Activated T-cell treated with anti-CD3 and anti-CD28 coated beads for 1 hour (primary cell): Measurements from ENCODE around the gene UNK.

Experiments
- DNase-seq: peaks from one replicate; pipeline ENCODE4 v3.0.0-alpha.2; 2020; ENCODE audit warnings: low read depth

Gene UNK

DNA sequence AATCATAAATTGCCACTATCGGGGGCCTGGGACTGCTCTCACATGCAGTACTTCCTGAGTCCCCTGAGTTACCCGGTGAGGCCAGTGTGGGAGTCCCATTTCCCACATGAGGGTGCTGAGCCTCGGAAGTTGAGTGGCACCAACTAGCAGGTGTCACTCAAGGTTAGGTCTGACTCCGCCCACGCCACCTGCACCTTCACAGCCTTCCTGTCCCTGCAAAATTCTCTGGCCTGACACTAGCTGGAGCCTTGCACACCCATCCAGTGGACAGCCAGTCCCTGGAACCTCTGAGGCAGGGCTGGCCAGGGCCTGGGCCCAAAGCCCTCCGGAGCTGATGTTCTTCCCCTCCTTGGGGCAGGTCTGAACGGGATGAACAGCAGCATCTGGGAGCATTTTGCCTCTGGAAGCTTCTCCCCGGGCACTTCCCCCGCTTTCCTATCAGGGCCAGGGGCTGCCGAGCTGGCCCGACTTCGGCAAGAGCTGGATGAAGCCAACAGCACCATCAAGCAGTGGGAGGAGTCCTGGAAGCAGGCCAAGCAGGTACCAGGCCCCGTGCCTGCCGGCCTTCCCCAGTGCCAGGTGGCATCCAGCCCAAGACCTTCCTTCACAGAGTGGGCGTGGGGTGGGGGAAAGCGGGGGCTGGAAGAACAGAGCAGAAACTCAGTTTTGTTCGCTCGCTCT, 37.7 kb downstream of the UNK start:
- peak; percentile 12 for DNase-seq

DNA sequence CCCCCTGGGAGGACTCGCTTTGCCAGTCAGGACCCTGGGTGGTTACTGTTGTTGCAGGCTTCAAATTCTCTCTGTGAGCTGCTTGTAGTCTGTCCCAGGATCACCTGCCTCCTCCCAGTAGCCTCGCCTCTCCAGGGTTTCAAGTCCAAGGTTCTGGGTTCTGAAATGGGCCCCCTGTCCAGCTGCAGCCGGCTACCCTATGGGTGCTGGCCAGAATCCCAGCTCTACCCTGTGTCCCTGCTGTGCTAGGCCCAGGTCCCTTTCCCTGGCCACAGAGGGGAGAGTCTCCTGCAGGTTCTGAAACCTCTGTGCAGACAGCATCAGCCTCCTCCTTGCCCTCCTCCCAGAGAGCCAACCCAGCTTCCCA, 38.2 kb downstream of the UNK start:
- no peak for DNase-seq

DNA sequence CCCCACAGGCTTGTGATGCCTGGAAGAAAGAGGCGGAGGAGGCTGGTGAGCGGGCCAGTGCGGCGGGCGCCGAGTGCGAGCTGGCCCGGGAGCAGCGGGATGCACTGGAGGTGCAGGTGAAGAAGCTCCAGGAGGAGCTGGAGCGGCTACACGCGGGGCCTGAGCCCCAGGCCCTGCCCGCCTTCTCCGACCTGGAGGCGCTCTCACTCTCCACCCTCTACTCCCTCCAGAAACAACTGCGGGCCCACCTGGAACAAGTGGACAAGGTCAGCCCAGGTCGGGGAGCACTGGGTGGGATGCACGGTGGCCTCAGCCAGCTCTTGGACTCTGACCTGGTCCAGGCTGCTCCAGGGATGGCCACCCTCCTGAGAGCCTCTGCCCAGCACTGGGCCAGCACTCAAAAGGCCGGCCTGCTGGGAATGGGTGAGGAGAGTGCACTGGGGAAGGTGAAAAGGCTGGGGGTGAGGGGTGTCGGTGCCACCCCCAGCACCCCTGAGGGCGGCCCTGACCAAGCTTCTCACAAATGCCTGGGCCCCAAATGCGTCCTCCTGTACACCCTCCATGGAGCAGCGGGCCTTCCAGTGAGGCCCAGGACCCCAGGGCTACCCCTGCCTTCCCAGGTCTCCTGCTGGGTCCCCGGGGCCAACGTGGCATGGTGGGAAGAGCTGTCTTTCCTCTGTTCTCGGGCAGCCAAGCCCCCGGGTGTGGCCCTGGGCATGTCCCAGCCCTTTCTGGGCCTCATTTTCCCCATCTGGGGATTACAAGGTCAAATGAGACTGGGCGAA, 38.8 kb downstream of the UNK start:
- DNase-seq, result no peak

DNA sequence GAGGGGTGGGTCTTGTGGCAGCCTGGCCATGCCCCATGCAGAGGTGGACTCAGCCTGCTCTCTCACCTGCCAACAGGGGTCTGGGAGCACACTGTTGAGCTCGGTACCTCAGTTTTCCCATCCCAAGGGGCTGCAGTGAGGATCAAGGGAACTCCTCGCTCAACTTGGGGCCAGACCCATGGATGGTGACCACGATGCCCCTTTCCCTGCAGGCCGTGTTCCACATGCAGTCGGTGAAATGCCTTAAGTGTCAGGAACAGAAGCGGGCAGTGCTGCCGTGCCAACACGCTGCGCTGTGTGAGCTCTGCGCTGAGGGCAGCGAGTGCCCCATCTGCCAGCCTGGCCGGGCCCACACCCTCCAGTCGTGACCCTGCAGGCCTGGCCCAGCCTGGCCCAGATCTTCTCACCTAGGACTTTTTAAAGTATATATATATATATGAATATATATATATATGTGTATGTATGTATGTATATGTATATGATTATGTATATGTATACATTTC, 39.5 kb downstream of the UNK start:
- DNase-seq, result no peak

DNA sequence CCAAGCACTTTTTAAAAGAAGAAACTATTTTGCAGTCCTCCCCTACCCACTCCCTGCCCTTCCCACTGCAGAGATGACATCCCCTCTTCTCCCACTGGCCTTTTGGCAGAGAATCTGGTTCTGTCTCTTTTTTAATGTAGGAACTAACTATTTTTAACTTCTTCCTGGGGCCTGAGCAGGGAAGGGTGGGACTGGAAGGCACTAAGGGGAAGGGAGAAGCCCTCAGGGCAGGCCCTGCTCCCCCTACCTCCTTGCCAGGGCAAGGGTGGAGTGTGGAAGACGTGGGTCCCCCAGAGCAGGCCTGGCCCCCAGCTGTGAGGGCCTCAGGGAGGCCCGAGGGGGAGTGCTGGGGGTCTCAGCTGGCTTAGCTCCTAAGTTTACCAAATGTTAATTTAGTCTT, 40.1 kb downstream of the UNK start:
- DNase-seq, result no peak

DNA sequence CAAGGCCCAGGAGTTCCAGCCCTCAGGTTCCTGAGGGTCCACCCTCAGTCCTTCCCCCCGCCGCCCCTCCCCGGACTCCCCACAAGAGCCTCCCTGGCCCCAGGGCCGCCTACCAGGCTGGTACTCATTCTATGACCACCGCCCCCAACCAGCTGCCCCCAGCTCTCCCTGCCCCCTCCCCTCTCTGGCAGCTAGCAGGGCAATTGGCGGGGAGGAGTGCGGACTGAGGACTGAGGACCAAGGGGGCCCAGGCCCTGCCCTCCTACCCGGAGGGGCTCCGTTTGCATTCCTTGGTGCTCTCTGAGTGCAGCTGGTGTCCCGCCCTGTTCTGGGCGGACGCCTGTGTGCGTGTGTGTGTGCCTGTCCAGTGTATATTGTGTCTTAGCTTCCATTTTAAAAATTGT, 40.5 kb downstream of the UNK start:
- no peak for DNase-seq

DNA sequence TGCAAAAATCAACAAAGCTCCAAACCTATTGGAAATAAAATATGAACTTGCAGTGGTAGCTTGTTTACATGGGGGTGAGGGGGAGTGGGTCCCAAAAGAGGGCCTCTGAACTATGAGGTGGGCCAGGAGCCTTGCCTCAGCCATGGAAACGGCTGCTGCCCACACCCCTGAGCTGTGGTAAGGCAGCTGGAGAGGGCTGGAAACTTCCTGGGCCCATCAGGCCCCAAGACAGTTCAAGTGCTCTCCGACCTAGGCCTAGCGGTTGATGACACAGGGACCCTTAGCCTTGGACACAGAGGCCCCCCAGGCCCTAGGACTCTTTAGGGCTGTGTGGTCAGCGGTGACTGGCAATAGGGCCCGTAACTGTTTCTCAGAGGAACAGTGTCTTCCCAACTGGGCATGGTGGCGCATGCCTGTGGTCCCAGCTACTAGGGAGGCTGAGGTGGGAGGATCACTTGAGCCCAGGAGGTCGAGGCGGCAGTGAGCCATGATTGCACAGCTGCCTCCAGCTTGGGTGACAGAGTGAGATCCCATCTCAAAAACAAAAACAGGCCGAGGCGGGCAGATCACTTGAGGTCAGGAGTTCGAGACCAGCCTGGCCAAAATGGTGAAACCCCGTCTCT, 41.3 kb downstream of the UNK start:
- DNase-seq, result no peak

DNA sequence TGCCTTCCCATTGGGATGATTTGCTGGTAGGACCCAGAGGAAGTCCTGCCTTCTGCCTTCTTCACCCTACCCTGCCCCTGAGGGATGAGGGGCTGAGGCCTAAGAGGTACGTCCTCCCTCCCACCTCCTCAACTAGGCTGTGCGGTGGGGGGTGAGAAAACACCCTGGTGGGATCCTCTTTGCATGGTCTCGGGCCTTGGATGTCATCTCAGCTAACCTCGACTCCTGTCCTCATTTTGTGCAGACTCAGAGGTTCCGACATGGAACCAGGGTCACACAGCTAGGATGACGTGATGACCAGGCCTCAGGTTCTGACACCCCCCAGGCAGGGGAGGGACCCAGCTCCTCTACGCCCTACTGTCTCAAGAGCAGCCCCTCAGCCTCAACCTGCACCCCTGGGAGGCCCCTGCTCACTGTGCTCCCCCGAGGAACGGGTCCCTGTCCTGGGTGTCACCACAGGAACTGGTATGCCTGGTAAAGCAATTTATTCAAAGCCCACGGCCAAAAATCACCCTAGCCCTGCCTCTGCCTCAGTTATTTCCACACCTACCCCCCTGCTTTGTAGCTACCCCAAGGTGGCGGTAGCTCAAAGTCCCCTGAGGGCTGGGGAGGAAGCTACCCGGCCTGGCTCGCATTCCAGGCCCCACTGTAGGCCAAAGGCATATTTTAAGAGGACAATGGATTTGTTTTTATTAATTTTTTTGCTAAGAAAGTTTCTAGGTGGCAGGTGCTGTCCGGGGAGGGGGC, 42.1 kb downstream of the UNK start:
- DNase-seq, result no peak

DNA sequence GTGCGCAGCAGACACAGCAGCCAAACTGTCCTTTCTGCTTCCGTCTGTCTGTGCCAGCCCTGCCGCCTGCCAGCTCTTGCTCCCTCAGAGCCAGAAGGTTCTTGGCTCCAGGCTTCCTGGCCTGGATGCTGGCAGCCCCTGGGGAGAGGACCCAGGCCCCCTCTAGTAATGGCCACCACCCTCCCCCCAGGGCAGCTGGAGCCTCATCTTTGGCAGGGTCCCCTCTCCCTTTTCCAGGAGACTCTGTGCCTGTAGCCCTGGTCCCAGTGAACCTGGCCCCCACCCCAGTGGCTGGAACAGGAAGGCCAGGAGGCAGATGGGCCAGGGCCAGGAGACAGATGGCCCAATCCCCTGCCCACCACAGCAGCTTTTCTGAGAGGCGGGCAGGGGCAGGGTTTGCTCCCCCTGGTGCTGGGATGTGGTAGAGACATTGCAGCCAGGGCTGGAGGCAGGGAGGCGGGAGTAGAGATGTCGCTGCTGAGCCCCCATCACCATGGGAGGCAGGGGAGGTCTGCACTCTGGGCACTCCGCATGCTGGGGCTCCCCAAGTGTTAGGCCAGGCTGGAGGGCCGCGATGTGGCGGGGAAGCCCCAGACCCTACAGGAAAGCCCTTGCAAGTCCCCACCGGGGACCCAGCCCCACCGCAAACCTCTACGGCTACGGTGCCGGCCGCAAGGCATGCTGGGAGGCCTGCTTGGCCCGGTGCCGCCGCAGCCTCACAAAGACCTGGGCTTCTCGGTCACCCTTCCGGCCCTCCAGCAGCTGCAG, 42.9 kb downstream of the UNK start:
- DNase-seq, result peak; percentile 56

DNA sequence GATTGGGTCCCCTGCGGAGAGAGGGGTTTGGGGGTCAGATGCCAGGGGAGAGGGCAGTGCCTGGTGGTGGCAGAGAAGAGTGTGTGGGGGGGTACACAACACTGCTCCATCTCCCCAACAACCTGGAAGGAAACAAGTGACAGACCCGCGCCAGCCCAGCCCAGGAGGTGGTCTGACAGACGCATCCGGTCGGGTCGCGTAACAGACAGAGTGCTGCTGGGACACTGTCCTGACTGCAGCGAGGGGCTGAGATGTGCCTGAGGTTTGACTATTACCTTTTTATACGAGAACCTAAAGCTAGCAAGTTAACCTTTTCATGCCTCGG, 43.4 kb downstream of the UNK start:
- DNase-seq, result no peak

DNA sequence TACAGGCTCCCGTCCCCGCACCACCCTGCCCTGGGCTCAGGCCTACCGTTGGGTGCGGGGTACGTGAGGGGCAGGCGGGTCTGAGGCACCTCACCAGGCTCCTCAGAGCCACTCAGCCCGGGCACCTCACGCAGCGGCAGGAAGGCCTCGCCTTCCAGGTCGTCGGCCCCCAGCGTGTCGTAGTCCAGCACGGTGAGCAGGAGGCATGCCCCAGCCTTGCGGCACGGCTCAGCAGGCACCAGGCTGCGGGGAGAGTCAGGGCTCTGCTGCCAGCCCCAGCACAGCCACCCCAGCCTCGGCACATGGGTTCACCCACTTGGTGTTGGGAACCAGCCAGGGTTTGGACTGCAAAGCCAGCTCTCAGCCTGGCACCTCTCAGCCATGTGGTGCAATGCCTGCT, 44.1 kb downstream of the UNK start:
- no peak for DNase-seq

DNA sequence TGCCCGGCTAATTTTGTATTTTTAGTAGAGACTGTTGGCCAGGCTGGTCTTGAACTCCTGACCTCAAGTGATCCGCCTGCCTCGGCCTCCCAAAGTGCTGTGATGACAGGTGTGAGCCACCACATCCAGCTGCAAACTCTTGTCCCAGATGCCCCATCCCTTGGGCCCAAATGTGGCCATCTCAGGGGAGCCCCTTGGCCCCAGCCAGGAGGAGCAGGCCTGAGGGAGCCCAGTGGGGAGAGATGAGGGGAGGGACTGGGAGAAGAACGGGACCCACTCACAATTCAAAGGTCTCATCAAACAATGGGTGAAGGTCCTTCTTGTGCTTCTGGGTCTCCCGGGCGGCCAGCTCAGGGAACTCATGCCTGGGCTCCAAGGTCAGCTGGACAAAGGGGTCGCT, 45.1 kb downstream of the UNK start:
- no peak for DNase-seq

DNA sequence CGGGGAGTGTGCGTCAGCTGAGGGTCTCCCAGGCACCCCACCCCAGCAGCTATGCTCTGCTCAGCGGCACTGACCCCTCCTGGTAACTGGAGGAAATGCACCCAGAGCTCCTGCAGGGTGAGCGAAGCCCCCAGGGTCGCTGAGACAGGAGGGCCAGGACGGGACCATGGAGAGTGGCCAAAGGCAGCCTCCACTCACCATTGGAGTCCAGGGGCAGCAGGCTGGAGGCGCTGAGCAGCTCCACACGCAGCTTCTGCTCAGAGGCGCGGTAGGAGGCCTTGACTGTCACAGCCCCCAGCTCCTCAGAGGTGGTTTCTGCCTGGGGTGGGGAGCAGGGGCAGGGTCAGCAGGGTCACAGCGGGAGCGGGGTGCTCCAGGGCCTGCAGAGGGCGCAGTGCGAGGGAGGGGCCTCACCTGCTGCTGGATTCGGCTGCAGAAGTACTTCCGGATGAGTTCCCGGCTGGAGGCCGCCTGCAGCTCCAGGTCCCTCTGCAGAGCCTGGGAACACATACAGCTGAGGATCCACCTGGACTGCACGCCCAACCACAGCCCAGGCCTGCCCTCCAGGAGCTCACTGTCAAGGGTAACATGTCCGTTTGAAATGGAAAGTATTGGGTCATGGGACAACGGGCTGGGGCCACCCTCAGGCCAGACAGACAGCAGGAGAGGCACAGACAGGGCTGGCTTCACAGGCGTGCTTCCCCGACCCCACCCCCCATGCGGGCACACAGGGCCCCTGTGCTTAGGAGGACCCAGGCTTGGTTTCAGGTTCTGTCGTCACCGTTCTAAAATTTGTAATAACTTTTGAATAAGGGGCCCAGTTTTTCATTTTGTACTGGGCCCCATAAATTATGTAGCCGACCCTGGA, 45.8 kb downstream of the UNK start:
- peak; percentile 36 for DNase-seq

DNA sequence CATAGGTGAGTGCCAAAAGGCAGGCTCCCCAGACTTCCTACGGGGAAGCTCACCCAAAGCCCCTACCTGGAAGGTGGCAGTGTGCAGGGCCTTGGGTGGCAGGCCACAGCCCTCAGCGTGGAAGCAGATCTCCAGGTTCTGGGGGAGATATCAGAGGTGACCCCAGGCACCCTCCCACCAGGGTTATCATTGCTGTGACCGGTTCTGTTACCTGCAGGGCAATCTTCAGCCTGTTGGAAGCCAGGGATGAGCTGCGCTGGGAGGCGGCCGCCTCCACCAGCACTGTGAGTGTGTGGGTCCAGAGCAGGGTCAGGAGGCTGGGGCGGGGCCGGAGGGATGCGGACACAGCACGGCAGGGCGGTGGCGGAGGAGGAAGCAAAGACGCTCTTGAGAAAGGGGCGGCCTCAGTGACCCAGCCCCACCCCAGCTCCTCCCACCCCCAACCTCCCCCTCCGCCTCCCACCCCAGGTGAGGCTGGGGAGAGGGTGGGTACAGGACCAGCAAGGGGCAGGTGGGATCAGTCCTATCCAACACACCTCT, 46.5 kb downstream of the UNK start:
- no peak for DNase-seq

DNA sequence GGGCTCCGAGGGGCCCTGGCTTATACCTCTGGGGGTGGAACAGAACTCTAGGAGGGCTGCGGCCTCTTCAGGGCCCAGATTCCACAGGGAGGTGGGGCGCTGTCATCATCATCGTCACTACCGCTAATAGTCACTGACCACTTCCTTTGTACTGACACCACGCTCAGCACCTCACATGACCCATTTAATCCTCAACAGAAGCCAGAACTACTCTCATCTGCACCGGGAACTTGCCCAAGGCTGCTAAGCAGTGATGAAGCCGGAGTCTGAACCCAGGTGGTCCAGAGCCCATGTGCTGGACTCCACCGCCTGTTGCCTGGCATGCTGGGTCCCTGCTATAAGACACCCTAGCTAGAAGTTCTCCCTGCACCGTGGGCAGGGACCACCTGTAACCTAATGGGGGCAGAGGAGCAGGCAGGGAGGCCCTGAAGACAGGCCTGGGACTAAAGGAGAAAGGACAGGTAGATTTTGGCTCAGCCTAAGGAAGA, 47.6 kb downstream of the UNK start:
- peak; percentile 19 for DNase-seq

DNA sequence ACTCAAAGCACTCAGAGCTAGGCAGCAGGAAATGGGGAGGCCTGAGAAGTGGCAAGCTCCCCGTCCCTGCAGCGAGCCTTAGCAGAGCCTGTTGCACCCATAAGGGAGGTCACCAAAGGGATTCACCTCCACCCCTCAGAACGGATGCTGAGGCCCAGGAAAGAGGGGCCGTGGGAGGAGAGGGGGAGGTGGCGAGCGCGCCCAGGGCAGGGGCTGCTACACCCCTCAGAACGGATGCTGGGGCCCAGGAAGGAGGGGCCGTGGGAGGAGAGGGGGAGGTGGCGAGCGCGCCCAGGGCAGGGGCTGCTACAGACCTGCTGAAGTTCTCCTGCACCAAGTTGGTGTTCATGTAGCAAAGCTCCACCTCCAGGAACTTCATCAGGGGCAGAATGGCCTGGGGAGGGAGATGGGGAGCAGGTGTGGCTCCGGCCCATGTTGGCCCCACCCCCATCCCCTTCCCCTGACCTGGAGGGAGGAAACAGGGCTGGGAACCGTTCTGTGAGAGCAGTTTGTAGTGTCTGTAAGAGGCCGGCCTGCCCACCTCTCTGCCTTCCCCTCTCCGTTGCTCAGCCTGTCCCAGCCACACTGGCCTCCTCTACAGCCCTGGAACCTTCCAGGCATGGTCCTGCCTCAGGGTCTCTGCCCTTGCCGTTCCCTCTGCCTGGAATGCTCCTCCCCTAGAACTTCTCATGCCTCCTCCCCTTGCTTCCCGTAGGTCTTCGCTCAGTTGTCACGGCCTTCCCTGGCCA, 48.2 kb downstream of the UNK start:
- no peak for DNase-seq

DNA sequence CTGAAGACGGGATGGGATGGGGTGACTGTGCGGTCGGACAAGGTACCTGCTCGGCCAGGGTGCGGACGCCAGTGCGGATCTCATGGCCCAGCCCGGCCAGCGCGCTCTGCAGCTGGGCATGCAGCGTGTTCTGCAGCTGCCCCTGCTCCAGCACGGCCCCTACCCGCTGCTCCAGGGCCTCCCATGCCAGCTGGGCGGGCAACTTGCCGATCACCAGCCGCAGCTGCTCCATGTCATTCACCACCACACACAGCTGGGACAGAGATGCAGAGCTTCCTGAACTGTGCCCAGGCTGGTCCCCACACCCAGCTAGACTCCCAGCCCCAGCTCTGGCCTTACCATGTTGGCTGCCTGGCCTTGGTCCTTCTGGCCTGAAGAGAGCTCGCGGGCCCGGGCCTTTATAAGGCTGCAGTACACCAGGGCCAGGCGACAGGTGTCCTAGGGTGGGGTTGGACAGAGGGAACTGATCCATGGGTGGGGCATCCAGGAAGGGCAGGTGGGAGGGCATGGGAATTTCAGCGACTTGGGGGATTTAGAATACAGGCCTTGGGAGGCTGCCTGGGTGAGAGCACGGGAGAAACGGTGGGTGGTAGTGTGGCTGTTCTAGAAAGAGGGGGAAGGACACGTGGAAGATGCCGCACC, 49.8 kb downstream of the UNK start:
- DNase-seq, result no peak

DNA sequence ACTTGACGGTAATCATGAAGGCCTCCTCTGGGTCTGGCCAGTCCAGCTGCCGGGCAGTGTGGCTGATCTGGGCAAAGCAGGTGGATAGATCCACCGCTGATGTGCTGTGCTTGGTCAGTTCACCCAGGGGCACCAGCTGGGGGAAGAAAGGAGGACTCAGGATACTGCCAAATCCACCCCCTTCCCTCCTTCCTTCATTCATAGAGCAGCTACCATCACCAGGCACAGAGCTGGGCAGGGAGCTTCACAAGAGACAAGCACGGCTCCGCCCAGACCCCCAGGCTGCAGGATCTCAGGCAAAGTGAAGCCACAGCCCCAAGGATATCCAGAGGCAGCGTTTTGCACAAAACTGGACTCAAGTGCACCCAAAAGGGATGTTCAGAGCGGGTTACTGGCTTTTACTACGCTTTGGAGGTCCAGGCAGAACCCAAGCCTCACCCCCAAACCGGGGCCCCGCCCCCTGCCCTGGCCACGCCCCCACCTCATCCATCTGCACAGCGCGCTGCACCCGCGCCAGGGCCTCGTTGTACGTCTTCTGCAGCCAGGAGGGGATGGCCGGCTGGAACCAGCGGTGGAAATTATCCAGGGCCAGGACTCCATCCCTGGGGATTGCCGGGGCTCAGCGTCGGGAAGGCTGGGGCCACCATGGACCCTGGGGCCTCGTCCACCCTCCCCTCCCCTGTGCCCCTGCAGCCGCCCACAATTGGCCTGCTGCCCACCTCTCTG, 50.5 kb downstream of the UNK start:
- no peak for DNase-seq

DNA sequence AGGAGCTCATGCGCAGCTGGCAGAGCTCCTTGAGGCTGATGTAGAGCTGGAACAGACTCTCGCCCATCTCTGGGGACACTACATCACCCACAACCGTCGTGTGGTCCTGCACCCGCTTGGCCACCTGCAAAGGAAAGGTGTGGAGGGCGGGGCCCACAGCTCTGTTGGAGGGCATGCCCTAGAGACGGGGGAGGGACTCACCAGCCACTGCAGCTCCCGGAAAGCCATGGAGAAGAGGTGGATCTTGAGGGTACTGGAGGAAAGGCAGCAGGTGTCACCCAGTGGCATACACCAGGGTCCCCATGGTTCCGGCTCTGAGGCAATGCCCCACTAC, 51.0 kb downstream of the UNK start:
- DNase-seq, result no peak
